Skeletal muscle satellite cell (primary cell): ENCODE measurements around the gene CDRT15.
"Not testable (repeated sequence)": the region's sequence is repeated elsewhere in the genome, so short reads cannot be mapped to it uniquely, and the experiment has no call there.

Experiments
- H3K27me3 ChIP-seq: 2 replicates; pipeline ENCODE4 v1.7.0; 2013; ENCODE audit warnings: low read length; ENCODE audit not compliant: control insufficient read depth, insufficient read depth
- H3K36me3 ChIP-seq: 2 replicates; pipeline ENCODE4 v1.7.0; 2013; ENCODE audit warnings: mild to moderate bottlenecking, control low read depth, low read length; ENCODE audit not compliant: insufficient read depth
- H3K4me1 ChIP-seq: 2 replicates; pipeline ENCODE4 v1.7.0; 2013; ENCODE audit warnings: low read length; ENCODE audit not compliant: control insufficient read depth, insufficient read depth
- H3K4me2 ChIP-seq: 2 replicates; pipeline ENCODE4 v1.7.0; 2013; ENCODE audit warnings: mild to moderate bottlenecking, low read length
- H3K4me3 ChIP-seq: 2 replicates; pipeline ENCODE4 v1.7.0; 2013; ENCODE audit warnings: low read length
- H3K9ac ChIP-seq: 2 replicates; pipeline ENCODE4 v1.7.0; 2013; ENCODE audit warnings: mild to moderate bottlenecking, low read depth, low read length, moderate library complexity
- H3K9me3 ChIP-seq: replicated peaks from 2 replicates; pipeline ENCODE4 v1.7.0; 2013; ENCODE audit warnings: mild to moderate bottlenecking, control low read depth, low read length

The CDRT15 gene

DNA sequence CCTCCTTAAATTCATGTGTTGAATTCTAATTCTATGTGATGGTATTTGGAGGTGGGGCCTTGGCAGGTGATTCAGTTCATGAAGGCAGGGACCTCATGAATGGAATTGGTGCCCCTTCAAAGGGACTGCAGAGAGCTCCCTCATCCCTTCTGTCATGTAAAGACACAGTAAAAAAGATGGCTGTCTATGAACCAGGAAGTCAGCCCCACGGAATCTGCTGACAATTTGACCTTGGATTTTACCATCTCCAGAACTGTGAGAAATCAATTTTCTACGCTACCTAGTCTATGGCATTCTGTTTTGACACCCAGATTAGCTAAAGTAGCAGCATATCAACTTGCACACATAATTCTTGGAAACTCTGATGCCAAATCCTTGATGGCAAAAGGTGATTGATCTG, 1.6 kb downstream of the CDRT15 start:
- not testable (repeated sequence) for H3K4me2 ChIP-seq, H3K9ac ChIP-seq, H3K9me3 ChIP-seq, H3K4me1 ChIP-seq, H3K4me3 ChIP-seq, H3K36me3 ChIP-seq, H3K27me3 ChIP-seq

DNA sequence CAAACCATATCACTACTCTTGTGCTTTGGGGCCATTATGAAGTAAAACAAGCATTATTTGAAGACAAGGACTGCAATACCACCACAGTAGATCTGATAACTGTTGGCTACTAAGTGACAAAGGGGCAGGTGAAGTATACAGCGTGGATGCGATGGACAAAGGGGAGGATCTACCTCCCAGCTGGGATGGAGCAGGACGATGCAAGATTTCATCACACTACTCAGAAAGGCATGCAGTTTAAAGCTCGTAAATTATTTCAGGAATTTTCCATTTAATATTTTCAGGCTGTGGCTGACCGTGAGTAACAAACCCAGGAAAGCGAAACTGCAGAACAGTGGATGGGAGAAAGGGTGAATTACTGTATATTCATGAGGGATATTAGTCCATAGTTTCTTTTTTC, 5.5 kb downstream of the CDRT15 start:
- H3K9ac ChIP-seq, H3K4me1 ChIP-seq, H3K9me3 ChIP-seq, H3K36me3 ChIP-seq, H3K27me3 ChIP-seq: not testable (repeated sequence)
- H3K4me2 ChIP-seq = peak overlapping the region; percentile 25
- H3K4me3 ChIP-seq = peak overlapping the region; percentile 39

DNA sequence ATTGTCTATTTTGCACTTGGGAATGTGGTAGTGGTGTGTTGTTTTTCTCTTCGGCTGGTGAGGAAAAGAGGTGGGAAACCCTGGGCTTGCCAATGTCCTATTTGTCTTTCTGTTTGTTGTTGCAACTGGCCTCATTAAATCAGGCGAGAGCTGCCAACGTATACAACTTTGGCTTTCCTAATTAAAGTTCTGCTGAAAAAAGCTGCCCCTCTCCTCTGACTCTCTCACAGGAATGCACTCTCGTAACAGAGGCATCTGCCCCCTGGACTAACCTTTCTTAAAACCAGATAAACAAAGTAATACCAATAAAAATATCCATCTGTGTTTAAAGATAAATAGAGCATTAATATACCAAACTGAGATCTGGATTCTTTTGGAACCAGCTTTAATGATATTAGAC, 7.8 kb downstream of the CDRT15 start:
- Histone ChIP-seq H3K4me2 (peak overlapping the region; percentile 6), H3K4me1 (peaks cover 7% of the 10 kb centered on the region), H3K4me3 (no peak overlapping the region), H3K9ac (no peak overlapping the region), H3K36me3 (no peaks in the 10 kb centered on the region), H3K9me3 (no peaks in the 10 kb centered on the region), H3K27me3 (no peaks in the 10 kb centered on the region)

DNA sequence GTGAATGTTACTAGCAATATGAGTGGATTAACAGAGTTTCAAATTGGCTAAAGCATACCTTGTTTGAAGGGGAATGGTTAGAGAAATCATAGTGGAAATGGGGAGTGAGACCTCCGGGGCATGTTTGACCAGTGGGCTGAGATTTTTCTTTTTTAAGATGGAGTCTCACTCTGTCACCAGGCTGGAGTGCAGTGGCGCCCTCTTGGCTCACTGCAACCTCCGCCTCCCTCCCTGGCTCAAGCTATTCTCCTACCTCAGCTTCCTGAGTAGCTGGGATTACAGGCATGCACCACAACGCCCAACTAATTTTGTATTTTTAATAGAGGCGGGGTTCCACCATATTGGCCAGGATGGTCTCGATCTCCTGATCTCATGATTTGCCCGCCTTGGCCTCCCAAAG, 9.6 kb downstream of the CDRT15 start:
- no peak overlapping the region for H3K4me3 ChIP-seq
- H3K27me3 ChIP-seq = no peaks in the 10 kb centered on the region
- peaks cover 7% of the 10 kb centered on the region for H3K4me1 ChIP-seq
- H3K36me3 ChIP-seq = no peaks in the 10 kb centered on the region
- H3K9ac ChIP-seq = no peak overlapping the region
- H3K9me3 ChIP-seq = no peaks in the 10 kb centered on the region
- H3K4me2 ChIP-seq = no peak overlapping the region

DNA sequence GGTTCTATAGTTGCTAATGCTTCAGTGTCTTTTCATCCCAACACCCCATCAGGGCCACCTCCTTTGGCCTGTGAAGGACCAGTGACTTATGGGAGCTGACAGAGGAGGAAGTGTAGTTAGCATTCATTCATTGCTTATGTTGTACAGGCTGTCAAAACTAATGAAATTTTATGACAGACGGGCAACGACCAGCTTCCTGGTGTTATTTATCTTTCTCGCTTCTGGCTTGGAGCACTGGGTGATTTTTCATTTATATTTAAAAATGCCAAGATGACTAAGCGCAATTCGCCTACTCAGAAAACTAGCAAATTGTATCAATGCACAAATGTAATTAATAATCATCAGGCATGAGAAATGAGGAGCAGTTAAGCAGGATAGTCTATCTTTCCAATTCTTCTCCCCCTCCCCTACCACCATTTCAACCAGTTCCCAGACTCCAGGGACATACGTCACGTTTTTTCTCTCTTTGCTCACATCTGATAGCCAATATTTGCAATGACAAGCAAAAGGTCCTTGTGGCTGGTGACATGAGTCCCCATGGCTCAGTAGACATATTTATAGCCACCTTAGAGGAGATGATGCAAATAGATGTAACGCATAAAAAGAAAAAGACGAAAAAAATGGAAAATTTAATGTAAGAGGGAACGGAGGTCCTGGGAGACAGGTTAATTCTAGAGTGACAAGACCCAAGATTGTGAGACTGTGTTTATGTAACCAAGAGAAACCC, 11.2 kb downstream of the CDRT15 start:
- H3K9me3 ChIP-seq = no peaks in the 10 kb centered on the region
- H3K4me1 ChIP-seq = peaks cover 7% of the 10 kb centered on the region
- no peaks in the 10 kb centered on the region for H3K36me3 ChIP-seq
- H3K9ac ChIP-seq = no peak overlapping the region
- H3K4me3 ChIP-seq = no peak overlapping the region
- H3K4me2 ChIP-seq = no peak overlapping the region
- no peaks in the 10 kb centered on the region for H3K27me3 ChIP-seq

DNA sequence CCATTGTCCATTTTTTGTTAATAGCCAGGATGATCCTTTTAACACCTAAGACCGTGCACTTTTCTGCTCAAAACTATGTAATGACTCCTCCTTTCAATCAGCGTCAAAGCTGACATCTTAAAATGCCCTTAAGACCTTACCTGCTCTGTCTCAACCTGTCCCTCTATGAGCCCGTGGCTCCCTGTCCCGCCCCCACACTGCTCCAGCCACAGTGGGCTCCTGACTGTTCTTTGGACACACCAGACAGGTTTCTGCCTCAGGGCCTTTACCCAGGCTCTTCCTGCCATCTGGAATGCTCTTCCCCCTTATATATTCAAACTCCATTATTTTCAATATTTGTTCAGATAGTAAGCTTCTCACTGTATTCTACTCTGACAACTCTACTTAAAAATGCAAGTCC, 14.1 kb downstream of the CDRT15 start:
- H3K4me2 ChIP-seq = no peak overlapping the region

DNA sequence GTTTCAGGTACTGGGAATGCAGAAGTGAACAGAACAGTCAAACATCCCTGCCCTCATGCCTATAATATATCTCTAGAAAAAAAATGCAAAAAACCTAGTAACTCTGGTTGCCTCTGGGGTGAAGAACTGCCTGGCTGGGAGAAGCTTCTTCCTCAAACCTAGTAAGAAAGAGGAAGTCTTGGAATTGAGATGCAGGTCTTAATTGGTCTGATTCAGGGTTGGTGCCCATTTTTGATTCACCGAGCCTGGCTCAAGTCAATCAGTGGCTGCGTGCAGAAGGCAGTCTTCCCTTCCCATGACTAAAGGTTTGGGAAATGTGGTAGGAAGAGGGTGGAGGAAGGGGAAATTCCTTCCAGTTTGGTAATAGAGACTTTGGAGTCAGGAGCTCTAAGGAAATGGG, 22.4 kb downstream of the CDRT15 start:
- no peaks in the 10 kb centered on the region for H3K4me1 ChIP-seq
- H3K9me3 ChIP-seq = no peaks in the 10 kb centered on the region
- peaks cover 3% of the 10 kb centered on the region for H3K36me3 ChIP-seq
- no peak overlapping the region for H3K4me2 ChIP-seq
- H3K4me3 ChIP-seq = no peak overlapping the region
- no peaks in the 10 kb centered on the region for H3K27me3 ChIP-seq
- H3K9ac ChIP-seq = no peak overlapping the region

More for the DNA sequence above, 14.1 kb downstream of the CDRT15 start:
- H3K9me3 ChIP-seq = no peaks in the 10 kb centered on the region
- H3K9ac ChIP-seq = no peak overlapping the region
- no peak overlapping the region for H3K4me3 ChIP-seq
- no peaks in the 10 kb centered on the region for H3K4me1 ChIP-seq
- H3K36me3 ChIP-seq = no peaks in the 10 kb centered on the region
- H3K27me3 ChIP-seq = no peaks in the 10 kb centered on the region

DNA sequence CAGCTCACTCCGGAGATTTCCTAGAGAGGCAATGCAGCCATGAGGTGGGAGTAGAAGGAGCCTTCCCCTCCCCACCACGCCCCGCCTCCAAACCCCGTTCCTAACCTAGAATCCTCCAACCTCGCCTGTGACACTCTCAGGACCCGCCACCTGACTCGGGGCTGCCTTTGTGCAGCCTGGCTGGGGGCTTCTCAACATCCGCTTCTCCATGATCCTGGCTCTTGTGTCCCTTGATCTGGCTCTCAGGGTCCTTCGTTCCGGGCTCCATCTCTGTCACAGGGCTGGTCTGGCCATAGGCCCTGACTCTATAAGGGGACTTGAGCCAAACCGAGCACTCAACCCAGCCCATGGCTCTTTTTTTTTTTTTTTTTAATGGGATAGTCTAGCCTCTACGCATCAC, 24.3 kb downstream of the CDRT15 start:
- Histone ChIP-seq H3K4me1 (no peaks in the 10 kb centered on the region), H3K27me3 (no peaks in the 10 kb centered on the region), H3K36me3 (peaks cover 3% of the 10 kb centered on the region), H3K9me3 (no peaks in the 10 kb centered on the region), H3K4me3 (no peak overlapping the region), H3K4me2 (no peak overlapping the region), H3K9ac (no peak overlapping the region)

DNA sequence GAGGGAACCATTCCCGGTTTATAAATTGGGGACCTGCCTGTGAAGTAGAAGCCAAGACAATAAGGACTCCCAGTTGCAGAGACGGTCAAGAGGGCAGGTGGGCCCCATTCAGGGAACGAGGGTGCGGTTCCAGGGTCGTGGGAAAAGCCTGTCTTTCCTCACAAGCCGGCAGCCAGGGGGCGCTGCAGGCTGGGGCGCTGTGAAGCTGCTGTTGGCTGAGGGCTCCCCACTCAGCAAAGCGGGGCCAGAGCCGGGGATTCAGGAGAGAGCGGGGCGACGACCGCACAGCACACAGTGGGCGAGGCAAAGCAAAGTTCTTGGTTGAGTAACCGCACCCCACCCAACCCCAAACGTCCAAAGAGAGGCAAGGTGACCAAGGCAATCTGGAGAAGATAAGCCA, 24.9 kb downstream of the CDRT15 start:
- Histone ChIP-seq H3K36me3 (peaks cover 3% of the 10 kb centered on the region), H3K27me3 (no peaks in the 10 kb centered on the region), H3K4me3 (no peak overlapping the region), H3K9ac (no peak overlapping the region), H3K4me2 (no peak overlapping the region), H3K4me1 (no peaks in the 10 kb centered on the region), H3K9me3 (no peaks in the 10 kb centered on the region)

DNA sequence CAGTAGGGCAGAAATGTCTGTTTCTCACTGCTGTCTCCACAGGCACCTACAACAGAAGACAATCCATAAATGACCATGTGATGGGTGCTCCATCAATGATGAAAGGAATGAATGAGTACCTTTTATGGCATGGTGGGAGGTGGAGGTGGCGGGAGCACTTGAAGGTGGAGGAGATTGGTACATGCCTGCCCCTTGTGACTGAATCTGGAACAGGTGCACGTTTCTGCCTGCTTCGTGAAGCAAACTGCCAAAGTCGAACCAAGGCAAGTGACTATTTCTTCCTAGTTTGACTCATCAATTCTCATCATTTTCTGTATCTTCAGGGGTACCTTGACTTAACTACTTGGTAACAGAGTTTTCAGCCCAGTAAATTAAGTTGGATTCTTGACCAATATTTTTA, 25.4 kb downstream of the CDRT15 start:
- Histone ChIP-seq H3K4me3 (no peak overlapping the region), H3K4me2 (no peak overlapping the region), H3K9ac (no peak overlapping the region), H3K27me3 (no peaks in the 10 kb centered on the region), H3K4me1 (no peaks in the 10 kb centered on the region), H3K9me3 (no peaks in the 10 kb centered on the region), H3K36me3 (peaks cover 3% of the 10 kb centered on the region)

DNA sequence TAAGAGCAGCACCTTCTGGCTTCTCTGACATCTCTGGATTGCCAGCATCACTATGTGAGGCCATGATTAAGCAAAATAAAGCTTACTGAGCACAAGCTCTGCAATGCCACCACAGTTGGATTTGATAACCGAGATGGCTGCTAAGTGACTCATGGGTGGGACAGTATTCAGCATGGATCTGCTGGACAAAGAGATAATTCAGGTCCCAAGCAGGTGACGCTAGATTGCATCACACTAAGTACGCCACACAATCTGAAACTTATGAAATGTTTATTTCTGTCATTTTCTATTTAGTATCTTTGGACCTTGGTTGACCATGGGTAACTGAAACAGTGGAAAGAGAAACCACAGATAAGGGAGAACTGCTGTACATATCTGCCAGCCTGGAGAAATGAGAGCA, 27.4 kb downstream of the CDRT15 start:
- H3K27me3 ChIP-seq = no peaks in the 10 kb centered on the region
- no peaks in the 10 kb centered on the region for H3K9me3 ChIP-seq
- no peak overlapping the region for H3K4me3 ChIP-seq
- peaks cover 3% of the 10 kb centered on the region for H3K36me3 ChIP-seq
- no peaks in the 10 kb centered on the region for H3K4me1 ChIP-seq
- H3K4me2 ChIP-seq = no peak overlapping the region
- H3K9ac ChIP-seq = no peak overlapping the region

DNA sequence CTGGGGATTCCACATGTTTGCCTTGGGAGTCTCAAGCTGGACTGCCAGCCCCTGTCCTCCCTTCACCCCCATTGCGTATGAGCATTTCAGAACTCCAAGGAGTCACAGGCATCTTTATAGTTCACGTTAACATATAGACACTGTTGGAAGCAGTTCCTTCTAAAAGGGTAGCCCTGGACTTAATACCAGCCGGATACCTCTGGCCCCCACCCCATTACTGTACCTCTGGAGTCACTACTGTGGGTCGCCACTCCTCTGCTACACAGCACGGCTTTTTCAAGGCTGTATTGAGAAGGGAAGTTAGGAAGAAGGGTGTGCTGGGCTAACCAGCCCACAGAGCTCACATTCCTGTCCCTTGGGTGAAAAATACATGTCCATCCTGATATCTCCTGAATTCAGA, 28.9 kb downstream of the CDRT15 start:
- H3K4me2 ChIP-seq = no peak overlapping the region
- H3K27me3 ChIP-seq = no peaks in the 10 kb centered on the region
- no peak overlapping the region for H3K4me3 ChIP-seq
- no peak overlapping the region for H3K9ac ChIP-seq
- peaks cover 3% of the 10 kb centered on the region for H3K36me3 ChIP-seq
- H3K9me3 ChIP-seq = no peaks in the 10 kb centered on the region
- H3K4me1 ChIP-seq = no peaks in the 10 kb centered on the region
